Prostate gland (tissue), 2 donors: ENCODE data around the gene IDH2. TPM values are rescaled to one million over a fixed set of nuclear protein-coding genes. Genes with fewer than 3 reads are reported as not detected.

Experiments
- DNase-seq: peaks from one replicate; pipeline ENCODE4 v3.0.0-alpha.2; 2019; ENCODE audit warnings: low spot score
- H3K27ac ChIP-seq, 2 donors: fragments of 200-600 bp; sonication (generic); 2 replicates each; pipeline ENCODE4 v1.5.1; 2017 to 2019
- H3K27me3 ChIP-seq: fragments of 200-600 bp; sonication (generic); replicated peaks from 2 replicates; pipeline ENCODE4 v1.5.1; 2019; ENCODE audit not compliant: insufficient read depth
- H3K36me3 ChIP-seq, 2 donors: fragments of 200-600 bp; sonication (generic); 1 replicate in 1 of 2; 2 replicates in 1 of 2; pipeline versions ENCODE4 v1.5.1 to v1.8.1; 2017 to 2019
- H3K4me1 ChIP-seq: fragments of 200-600 bp; sonication (generic); replicated peaks from 2 replicates; pipeline ENCODE4 v1.5.1; 2019
- H3K4me3 ChIP-seq, 2 donors: fragments of 200-600 bp; sonication (generic); 2 replicates each; pipeline ENCODE4 v1.5.1; 2017 to 2019
- H3K9me3 ChIP-seq: fragments of 200-600 bp; sonication (generic); 2 replicates; pipeline ENCODE4 v1.5.1; 2017
- CTCF ChIP-seq, 4 experiments: fragments of 200-600 bp in 2 of 4; fragments of 450-650 bp in 2 of 4; sonication (generic) in 2 of 4; IDR thresholded peaks; 1 replicate in 3 of 4; 2 replicates in 1 of 4; pipeline ENCODE4 v1.5.1; 2016 to 2019; ENCODE audit warnings: antibody characterized with exemption in 4 of 4, mild to moderate bottlenecking in 2 of 4, moderate library complexity in 2 of 4
- POLR2A ChIP-seq: fragments of 450-650 bp; IDR thresholded peaks from one replicate; pipeline ENCODE4 v1.6.1; 2016; ENCODE audit warnings: antibody characterized with exemption, mild to moderate bottlenecking
- POLR2AphosphoS5 ChIP-seq: sonication (generic); formaldehyde crosslinking; IDR thresholded peaks from one replicate; pipeline ENCODE4 v1.6.1; 2017; ENCODE audit warnings: antibody characterized with exemption
- WGBS: methylation state at CpG from one replicate; pipeline ENCODE4 v1.1.5; 2018; 5-methylcytosine and 5-hydroxymethylcytosine counted together
- intact Hi-C: fragments of 100-400 bp; cut with DNase I; formaldehyde crosslinking; loops from one replicate; pipeline ENCODE4 v1.14.2; 2022
- total RNA-seq, 2 donors: library from RNA; depleted of rRNA; stranded (reverse); fragments of >200 nt; gene quantifications; one replicate each; pipeline ENCODE4 v1.1.0, GENCODE V29; 2016

Gene IDH2
- total RNA-seq, 2 donors from 2014 or later = 98.1 to 190 TPM

DNA sequence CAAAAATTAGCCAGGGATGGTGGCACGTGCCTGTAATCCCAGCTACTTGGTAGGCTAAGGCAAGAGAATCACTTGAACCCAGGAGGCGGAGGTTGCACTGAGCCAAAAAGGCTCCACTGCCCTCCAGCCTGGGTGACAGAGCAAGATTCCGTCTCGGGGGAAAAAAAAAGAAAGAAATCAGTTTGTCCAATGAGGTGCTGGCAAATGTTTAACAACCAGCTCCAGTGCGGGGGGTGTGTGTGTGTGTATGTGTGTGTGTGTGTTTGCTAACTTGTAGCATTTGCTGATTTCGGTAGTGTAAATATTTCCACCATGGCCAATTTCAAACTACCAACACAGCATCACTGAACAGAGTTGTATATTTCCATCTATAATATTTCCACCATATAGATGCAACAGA, 23.8 kb upstream of the IDH2 start:
- no peak overlapping the region for H3K27ac ChIP-seq
- 72% methylated on average over 6 of the region's 6 CpGs for WGBS
- H3K4me1 ChIP-seq = no peaks in the 10 kb centered on the region
- no peak overlapping the region for H3K4me3 ChIP-seq
- H3K36me3 ChIP-seq = no peaks in the 10 kb centered on the region
- TF ChIP-seq POLR2AphosphoS5 (no peak), POLR2A (no peak), CTCF (IDR thresholded peaks at IDR 0.05) (no peak)
- H3K9me3 ChIP-seq = no peaks in the 10 kb centered on the region
- DNase-seq = no peak
- intact Hi-C loops = no loop called here
- H3K27me3 ChIP-seq = no peaks in the 10 kb centered on the region

DNA sequence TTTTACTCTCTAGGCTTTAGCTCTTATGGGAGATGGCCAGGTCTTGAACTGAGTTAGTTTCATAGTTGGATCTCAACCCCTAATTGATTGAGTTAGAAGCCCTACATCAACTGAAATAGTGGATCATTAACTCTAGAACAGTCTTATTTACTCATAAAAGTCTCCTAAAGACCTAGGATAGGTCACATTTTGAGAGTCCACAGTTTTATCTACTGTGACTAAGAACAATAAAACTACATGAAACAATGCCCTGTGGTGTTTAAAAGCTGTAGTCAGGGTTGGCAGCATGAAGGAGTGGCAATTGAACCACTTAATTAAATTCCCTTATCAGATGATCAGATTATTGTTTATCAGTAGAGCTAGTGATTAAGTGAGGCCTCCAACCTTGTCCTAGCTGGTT, 22.2 kb upstream of the IDH2 start:
- intact Hi-C loops = no loop called here
- Histone ChIP-seq H3K9me3 (no peaks in the 10 kb centered on the region), H3K27ac (no peak overlapping the region)

DNA sequence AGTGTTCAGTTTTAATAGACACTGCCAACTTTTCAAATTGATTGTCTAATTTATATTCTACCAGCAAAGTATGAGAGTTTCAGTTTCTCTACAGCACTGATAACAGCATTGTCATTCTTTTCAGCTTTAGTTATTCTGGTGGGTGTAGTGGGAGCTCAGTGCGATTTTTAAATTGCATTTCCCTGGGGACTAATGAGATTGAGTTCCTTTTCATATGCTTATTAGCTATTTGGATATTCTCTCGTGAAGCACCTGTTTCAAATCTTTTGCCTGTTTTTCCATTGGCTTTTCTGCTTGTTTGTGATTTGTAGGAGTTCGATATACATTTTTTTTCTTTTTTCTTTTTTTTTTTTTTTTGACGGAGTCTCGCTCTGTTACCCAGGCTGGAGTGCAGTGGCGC, 18.8 kb upstream of the IDH2 start:
- no peaks in the 10 kb centered on the region for H3K4me1 ChIP-seq
- 88% methylated on average over 6 of the region's 6 CpGs for WGBS
- no peak overlapping the region for H3K27ac ChIP-seq
- H3K9me3 ChIP-seq = no peaks in the 10 kb centered on the region
- no peak for TF ChIP-seq POLR2A
- TF ChIP-seq CTCF (IDR thresholded peaks at IDR 0.05) = no peak
- TF ChIP-seq POLR2AphosphoS5 = no peak
- no peak overlapping the region for H3K4me3 ChIP-seq
- no peaks in the 10 kb centered on the region for H3K27me3 ChIP-seq
- no peaks in the 10 kb centered on the region for H3K36me3 ChIP-seq
- intact Hi-C loops = no loop called here
- no peak for DNase-seq

More for the DNA sequence above, 22.2 kb upstream of the IDH2 start:
- DNase-seq = no peak
- TF ChIP-seq POLR2AphosphoS5 (no peak), CTCF (IDR thresholded peaks at IDR 0.05) (no peak), POLR2A (no peak)
- Histone ChIP-seq H3K4me3 (no peak overlapping the region), H3K36me3 (no peaks in the 10 kb centered on the region), H3K4me1 (no peaks in the 10 kb centered on the region), H3K27me3 (no peaks in the 10 kb centered on the region)

DNA sequence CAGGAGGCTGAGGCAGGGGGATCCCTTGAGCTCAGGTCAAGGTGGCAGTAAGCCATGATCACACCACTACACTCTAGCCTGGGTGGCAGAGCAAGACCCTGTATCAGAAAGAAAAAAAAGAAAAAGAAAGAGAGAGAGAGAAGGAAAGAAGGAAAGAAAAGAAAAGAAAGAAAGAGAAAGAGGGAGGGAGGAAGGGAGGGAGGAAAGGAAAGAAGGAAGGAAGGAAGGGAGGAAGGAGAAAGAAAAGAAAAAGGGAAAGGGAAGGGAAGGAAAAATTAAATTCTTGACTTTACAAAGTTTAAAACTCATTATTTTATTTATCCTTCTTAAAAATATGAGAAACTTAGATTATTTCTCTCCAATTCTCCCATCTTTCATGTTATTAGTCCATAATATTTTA, 17.1 kb upstream of the IDH2 start:
- no peaks in the 10 kb centered on the region for H3K4me1 ChIP-seq
- H3K27me3 ChIP-seq = no peaks in the 10 kb centered on the region
- DNase-seq = no peak
- H3K4me3 ChIP-seq = no peak overlapping the region
- H3K9me3 ChIP-seq = no peaks in the 10 kb centered on the region
- H3K27ac ChIP-seq = no peak overlapping the region
- TF ChIP-seq POLR2A (no peak), CTCF (IDR thresholded peaks at IDR 0.05) (no peak), POLR2AphosphoS5 (no peak)
- intact Hi-C loops = no loop called here
- no peaks in the 10 kb centered on the region for H3K36me3 ChIP-seq

DNA sequence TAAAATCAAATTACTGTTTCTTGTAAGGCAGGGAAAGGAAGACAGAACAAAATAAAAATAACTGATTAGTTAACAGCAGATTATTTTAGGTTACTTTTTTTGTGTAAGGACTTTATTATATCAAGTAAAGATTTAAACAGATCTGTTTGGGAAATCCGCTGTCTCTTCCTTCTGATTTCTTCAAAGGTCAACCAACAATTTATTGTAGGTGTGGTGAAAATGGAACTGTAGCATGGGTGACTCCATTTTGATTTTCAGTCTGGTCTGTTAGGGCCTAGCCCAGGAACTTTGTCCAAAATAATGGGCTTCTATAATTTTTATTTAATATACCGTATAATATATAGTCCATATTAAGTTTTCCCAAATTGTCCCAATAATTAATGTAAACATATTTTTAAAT, 13.5 kb upstream of the IDH2 start:
- no peak for TF ChIP-seq POLR2A
- TF ChIP-seq POLR2AphosphoS5 = no peak
- TF ChIP-seq CTCF (IDR thresholded peaks at IDR 0.05) = no peak
- Histone ChIP-seq H3K36me3 (no peaks in the 10 kb centered on the region), H3K27ac (no peak overlapping the region), H3K27me3 (no peaks in the 10 kb centered on the region), H3K9me3 (no peaks in the 10 kb centered on the region), H3K4me1 (no peaks in the 10 kb centered on the region), H3K4me3 (no peak overlapping the region)
- WGBS = 99% methylated on average over 2 of the region's 2 CpGs
- no peak for DNase-seq
- intact Hi-C loops = no loop called here
